Karpas-422 (cell line): ENCODE measurements around the gene KCNK7. TPM values are rescaled to one million over a fixed set of nuclear protein-coding genes. Genes with fewer than 3 reads are reported as not detected.

Source experiments
- DNase-seq: peaks from one replicate; pipeline ENCODE4 v3.0.0-alpha.2; 2015
- H2AFZ ChIP-seq: fragments of 200-600 bp; sonication (generic); 2 replicates; pipeline ENCODE4 v1.6.1; 2014; ENCODE audit warnings: antibody characterized with exemption, low read length, mixed read lengths
- H3K27ac ChIP-seq: fragments of 200-600 bp; sonication (generic); 2 replicates; pipeline ENCODE4 v1.5.1; 2014; ENCODE audit warnings: mild to moderate bottlenecking, low read length, moderate library complexity
- H3K27me3 ChIP-seq: fragments of 200-600 bp; sonication (generic); 2 replicates; pipeline ENCODE4 v1.6.1; 2014; ENCODE audit warnings: low read length, mixed read lengths
- H3K36me3 ChIP-seq: fragments of 200-600 bp; sonication (generic); 2 replicates; pipeline ENCODE4 v1.6.1; 2014; ENCODE audit warnings: low read length, mixed read lengths; ENCODE audit not compliant: insufficient read depth
- H3K4me1 ChIP-seq: fragments of 200-600 bp; sonication (generic); 2 replicates; pipeline ENCODE4 v1.6.1; 2014; ENCODE audit warnings: mild to moderate bottlenecking, low read length, mixed read lengths
- H3K4me2 ChIP-seq: fragments of 200-600 bp; sonication (generic); 2 replicates; pipeline ENCODE4 v1.6.1; 2014; ENCODE audit warnings: low read length, low read depth, mild to moderate bottlenecking; ENCODE audit not compliant: poor library complexity, severe bottlenecking
- H3K4me3 ChIP-seq: fragments of 200-600 bp; sonication (generic); 2 replicates; pipeline ENCODE4 v1.5.1; 2014; ENCODE audit warnings: mild to moderate bottlenecking, antibody characterized with exemption, low read length, mixed read lengths
- H3K79me2 ChIP-seq: fragments of 200-600 bp; sonication (generic); 2 replicates; pipeline ENCODE4 v1.6.1; 2014; ENCODE audit warnings: mild to moderate bottlenecking, low read length, mixed read lengths
- H3K9ac ChIP-seq: fragments of 200-600 bp; sonication (generic); 2 replicates; pipeline ENCODE4 v1.6.0; 2014; ENCODE audit warnings: low read length
- H3K9me2 ChIP-seq: fragments of 200-600 bp; sonication (generic), shearing (Covaris generic); replicated peaks from 2 replicates; pipeline ENCODE4 v1.6.0; 2014; ENCODE audit warnings: mild to moderate bottlenecking, low read length, moderate library complexity; ENCODE audit not compliant: insufficient read depth
- H3K9me3 ChIP-seq: fragments of 300-700, 200-600 bp; sonication (generic); 2 replicates; pipeline ENCODE4 v1.6.1; 2014; ENCODE audit warnings: low read length, mixed read lengths
- H4K20me1 ChIP-seq: fragments of 200-600 bp; sonication (generic); 2 replicates; pipeline ENCODE4 v1.6.1; 2014; ENCODE audit warnings: mild to moderate bottlenecking, antibody characterized with exemption, low read length, low read depth; ENCODE audit not compliant: insufficient read depth
- total RNA-seq: library from RNA; depleted of rRNA; stranded (reverse); fragments of >200 nt; shearing (Covaris generic); gene quantifications from 2 replicates; pipeline ENCODE4 v1.2.3, GENCODE V29; 2014; ENCODE audit warnings: low replicate concordance

KCNK7 gene
- total RNA-seq, 1 experiment from 2014 or later: 0.48 TPM

- Histone ChIP-seq H3K27ac (peak overlapping the region; percentile 91), H3K36me3 (no peaks in the 10 kb centered on the region), H3K79me2 (peaks cover 29% of the 10 kb centered on the region), H3K4me1 (peaks cover 53% of the 10 kb centered on the region), H3K9me2 (no peaks in the 10 kb centered on the region), H3K9ac (peak overlapping the region; percentile 83), H3K4me2 (peak overlapping the region; percentile 84), H3K27me3 (no peaks in the 10 kb centered on the region), H3K4me3 (peak overlapping the region; percentile 98), H3K9me3 (no peaks in the 10 kb centered on the region), H2AFZ (0 out of 2 replicates have a peak overlapping the region, but pooled peaks have one; percentile 48), H4K20me1 (peaks cover 9% of the 10 kb centered on the region; the same call in 1 of the 2 replicates)
- DNase-seq: peak; percentile 65
Measured at GRCh38 chr11:65576232-65576866, 19.3 kb downstream of the KCNK7 start.

- H2AFZ ChIP-seq: 0 out of 2 replicates have a peak within 1 kb of the TSS, but pooled peaks have one; percentile 48
- H3K36me3 ChIP-seq: no peaks in the 10 kb centered on the region
- H3K79me2 ChIP-seq: peaks cover 35% of the 10 kb centered on the region
- peak within 1 kb of the TSS; percentile 97 for H3K4me2 ChIP-seq
- peaks cover 11% of the 10 kb centered on the region; the same call in 1 of the 2 replicates for H4K20me1 ChIP-seq
- DNase-seq: peak; percentile 90
- peak within 1 kb of the TSS; percentile 83 for H3K9ac ChIP-seq
- peak within 1 kb of the TSS; percentile 98 for H3K4me3 ChIP-seq
- H3K27ac ChIP-seq: peak within 1 kb of the TSS; percentile 91
- H3K27me3 ChIP-seq: no peaks in the 10 kb centered on the region
- H3K4me1 ChIP-seq: peaks cover 59% of the 10 kb centered on the region
- H3K9me3 ChIP-seq: no peaks in the 10 kb centered on the region
- H3K9me2 ChIP-seq: no peaks in the 10 kb centered on the region
Measured at GRCh38 chr11:65575568-65576231, 19.9 kb downstream of the KCNK7 start, which contains the start of gene EHBP1L1. TSS of gene EHBP1L1 (plus strand) at chr11:65576053. CDS start at chr11:65576303, 250 bp downstream.

GRCh38 chr11:65574811-65575567, 20.6 kb downstream of the KCNK7 start:
- peaks cover 11% of the 10 kb centered on the region; the same call in 1 of the 2 replicates for H4K20me1 ChIP-seq
- peak overlapping the region; percentile 86 for H3K27ac ChIP-seq
- H3K9me3 ChIP-seq: no peaks in the 10 kb centered on the region
- H3K9ac ChIP-seq: peak overlapping the region; percentile 75
- peak; percentile 73 for DNase-seq
- H2AFZ ChIP-seq: no peak overlapping the region
- no peaks in the 10 kb centered on the region for H3K27me3 ChIP-seq
- H3K4me1 ChIP-seq: peaks cover 59% of the 10 kb centered on the region
- peaks cover 40% of the 10 kb centered on the region for H3K79me2 ChIP-seq
- peak overlapping the region; percentile 97 for H3K4me2 ChIP-seq
- peak overlapping the region; percentile 98 for H3K4me3 ChIP-seq
- no peaks in the 10 kb centered on the region for H3K36me3 ChIP-seq
- no peaks in the 10 kb centered on the region for H3K9me2 ChIP-seq

- no peaks in the 10 kb centered on the region for H3K27me3 ChIP-seq
- H3K4me2 ChIP-seq: peak overlapping the region; percentile 97
- H3K36me3 ChIP-seq: no peaks in the 10 kb centered on the region
- peak; percentile 93 for DNase-seq
- H3K27ac ChIP-seq: peak overlapping the region; percentile 86
- peak overlapping the region; percentile 98 for H3K4me3 ChIP-seq
- no peaks in the 10 kb centered on the region for H3K9me3 ChIP-seq
- peak overlapping the region; percentile 91 for H3K9ac ChIP-seq
- H3K79me2 ChIP-seq: peaks cover 42% of the 10 kb centered on the region
- peaks cover 11% of the 10 kb centered on the region; the same call in 1 of the 2 replicates for H4K20me1 ChIP-seq
- H3K9me2 ChIP-seq: no peaks in the 10 kb centered on the region
- H3K4me1 ChIP-seq: peaks cover 62% of the 10 kb centered on the region
- no peak overlapping the region for H2AFZ ChIP-seq
Measured at GRCh38 chr11:65574109-65574810, 21.3 kb downstream of the KCNK7 start.

GRCh38 chr11:65573391-65574079, 22.1 kb downstream of the KCNK7 start:
- peak overlapping the region; percentile 98 for H3K4me3 ChIP-seq
- H3K4me1 ChIP-seq: peaks cover 69% of the 10 kb centered on the region
- no peaks in the 10 kb centered on the region for H3K9me3 ChIP-seq
- peak overlapping the region; percentile 60 for H3K27ac ChIP-seq
- peak; percentile 68 for DNase-seq
- H3K36me3 ChIP-seq: no peaks in the 10 kb centered on the region
- H3K27me3 ChIP-seq: no peaks in the 10 kb centered on the region
- peaks cover 49% of the 10 kb centered on the region for H3K79me2 ChIP-seq
- no peak overlapping the region for H2AFZ ChIP-seq
- H3K9me2 ChIP-seq: no peaks in the 10 kb centered on the region
- H3K4me2 ChIP-seq: peak overlapping the region; percentile 97
- peak overlapping the region; percentile 91 for H3K9ac ChIP-seq
- peaks cover 11% of the 10 kb centered on the region; the same call in 1 of the 2 replicates for H4K20me1 ChIP-seq

GRCh38 chr11:65572356-65573051, 23.1 kb downstream of the KCNK7 start, which contains the start of gene FAM89B:
TSS of gene FAM89B (plus strand) at chr11:65572538. CDS start at chr11:65572670, 132 bp downstream.
- Histone ChIP-seq H3K9me3 (no peaks in the 10 kb centered on the region), H3K79me2 (peaks cover 53% of the 10 kb centered on the region), H3K4me3 (peak within 1 kb of the TSS; percentile 98), H3K4me2 (peak within 1 kb of the TSS; percentile 97), H3K4me1 (peaks cover 64% of the 10 kb centered on the region), H4K20me1 (peaks cover 11% of the 10 kb centered on the region; the same call in 1 of the 2 replicates), H3K9me2 (no peaks in the 10 kb centered on the region), H3K27me3 (no peaks in the 10 kb centered on the region), H3K27ac (peak within 1 kb of the TSS; percentile 60), H3K36me3 (no peaks in the 10 kb centered on the region), H2AFZ (no peak within 1 kb of the TSS), H3K9ac (peak within 1 kb of the TSS; percentile 91)
- DNase-seq: peak; percentile 95

GRCh38 chr11:65571940-65572339, 23.7 kb downstream of the KCNK7 start:
- Histone ChIP-seq H4K20me1 (peaks cover 11% of the 10 kb centered on the region; the same call in 1 of the 2 replicates), H3K9me3 (no peaks in the 10 kb centered on the region), H3K36me3 (no peaks in the 10 kb centered on the region), H3K79me2 (peaks cover 52% of the 10 kb centered on the region), H3K27me3 (no peaks in the 10 kb centered on the region), H3K4me2 (peak overlapping the region; percentile 97), H3K27ac (no peak overlapping the region), H3K4me1 (peaks cover 59% of the 10 kb centered on the region), H3K9me2 (no peaks in the 10 kb centered on the region), H3K9ac (peak overlapping the region; percentile 91), H3K4me3 (peak overlapping the region; percentile 98; the same call in 1 of the 2 replicates), H2AFZ (no peak overlapping the region)
- peak; percentile 59 for DNase-seq
